Astrocyte (in vitro differentiated cells and primary cell): Measurements from ENCODE around the gene GPN2.

ENCODE experiments used
- EZH2 ChIP-seq: IDR thresholded peaks from 2 replicates; pipeline ENCODE4 v1.6.1; 2012; ENCODE audit warnings: mild to moderate bottlenecking, low read length, inconsistent platforms; ENCODE audit not compliant: insufficient read depth
- TF ChIP-seq, protein P1 (sequence below): IDR thresholded peaks from 2 replicates; pipeline ENCODE4 v1.5.1; 2011; ENCODE audit warnings: low read depth, mild to moderate bottlenecking, inconsistent platforms, low read length, moderate library complexity; ENCODE audit not compliant: insufficient read depth

DNA sequence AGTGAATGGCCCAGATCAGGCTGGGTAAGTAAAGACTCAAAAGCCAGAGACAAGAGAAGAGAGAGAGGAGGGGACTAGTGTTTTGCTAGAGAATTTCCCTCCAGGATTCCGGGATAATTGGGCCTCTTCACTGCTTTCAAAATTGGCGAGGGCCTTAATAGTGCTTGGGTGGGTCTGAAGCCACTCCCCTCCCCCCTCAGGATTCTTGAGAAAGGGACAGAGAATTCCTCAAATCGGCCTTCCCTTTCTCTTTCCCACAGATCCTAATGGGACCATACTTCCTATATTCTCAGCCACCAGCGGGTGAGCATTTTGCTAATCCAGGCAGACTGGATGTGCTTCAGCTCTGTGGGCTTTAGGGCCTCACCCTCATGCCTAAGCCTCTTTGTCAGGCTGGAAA lies 15.2 kb downstream of the GPN2 start:
- TF ChIP-seq, protein P1, sequence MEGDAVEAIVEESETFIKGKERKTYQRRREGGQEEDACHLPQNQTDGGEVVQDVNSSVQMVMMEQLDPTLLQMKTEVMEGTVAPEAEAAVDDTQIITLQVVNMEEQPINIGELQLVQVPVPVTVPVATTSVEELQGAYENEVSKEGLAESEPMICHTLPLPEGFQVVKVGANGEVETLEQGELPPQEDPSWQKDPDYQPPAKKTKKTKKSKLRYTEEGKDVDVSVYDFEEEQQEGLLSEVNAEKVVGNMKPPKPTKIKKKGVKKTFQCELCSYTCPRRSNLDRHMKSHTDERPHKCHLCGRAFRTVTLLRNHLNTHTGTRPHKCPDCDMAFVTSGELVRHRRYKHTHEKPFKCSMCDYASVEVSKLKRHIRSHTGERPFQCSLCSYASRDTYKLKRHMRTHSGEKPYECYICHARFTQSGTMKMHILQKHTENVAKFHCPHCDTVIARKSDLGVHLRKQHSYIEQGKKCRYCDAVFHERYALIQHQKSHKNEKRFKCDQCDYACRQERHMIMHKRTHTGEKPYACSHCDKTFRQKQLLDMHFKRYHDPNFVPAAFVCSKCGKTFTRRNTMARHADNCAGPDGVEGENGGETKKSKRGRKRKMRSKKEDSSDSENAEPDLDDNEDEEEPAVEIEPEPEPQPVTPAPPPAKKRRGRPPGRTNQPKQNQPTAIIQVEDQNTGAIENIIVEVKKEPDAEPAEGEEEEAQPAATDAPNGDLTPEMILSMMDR: no peak
- TF ChIP-seq EZH2: no peak
